ENCODE results near the gene SLC39A7.
A peak's percentile ranks its signal among the peaks of the same experiment; 100 is the strongest.

SLC39A7 gene

GRCh38 chr6:33172688-33173534 lies 27.8 kb upstream of the SLC39A7 start:
- peak; percentile 69 for ATAC-seq
- no peak for TF ChIP-seq ZNF565 (CRISPR knock-in tag; conservative IDR thresholded peaks at IDR 0.05; ENCODE audit: low read depth)
- no peak for TF ChIP-seq GLIS3 (CRISPR knock-in tag; IDR thresholded peaks at IDR 0.05)
- TF ChIP-seq ISL1 (CRISPR knock-in tag; IDR thresholded peaks at IDR 0.05): no peak
- no peak for TF ChIP-seq ZC3H10 (CRISPR knock-in tag; IDR thresholded peaks at IDR 0.05)
- TF ChIP-seq ESRRG (CRISPR knock-in tag; IDR thresholded peaks at IDR 0.05): no peak
- no peak for TF ChIP-seq TSHZ2 (CRISPR knock-in tag; IDR thresholded peaks at IDR 0.05)
- TF ChIP-seq ZFP3 (CRISPR knock-in tag; IDR thresholded peaks at IDR 0.05): no peak

- no peak for TF ChIP-seq BACH2 (CRISPR knock-in tag; IDR thresholded peaks at IDR 0.05; ENCODE audit: borderline replicate concordance)
- TF ChIP-seq RARB (CRISPR knock-in tag; IDR thresholded peaks at IDR 0.05): no peak
- no peak for TF ChIP-seq ZC3H10 (CRISPR knock-in tag; IDR thresholded peaks at IDR 0.05)
- no peak for TF ChIP-seq CREB5 (CRISPR knock-in tag; IDR thresholded peaks at IDR 0.05; ENCODE audit: low read depth)
- no peak for TF ChIP-seq ZNF8 (CRISPR knock-in tag; IDR thresholded peaks at IDR 0.05)
- TF ChIP-seq OSR1 (CRISPR knock-in tag; IDR thresholded peaks at IDR 0.05): no peak
- no peak for TF ChIP-seq SNAI2 (CRISPR knock-in tag; IDR thresholded peaks at IDR 0.05)
- no peak for TF ChIP-seq ISL1 (CRISPR knock-in tag; IDR thresholded peaks at IDR 0.05)
- no peak for TF ChIP-seq PPARA (CRISPR knock-in tag; IDR thresholded peaks at IDR 0.05; ENCODE audit: borderline replicate concordance)
- TF ChIP-seq ESRRG (CRISPR knock-in tag; IDR thresholded peaks at IDR 0.05): no peak
- no peak for TF ChIP-seq ZFP30 (CRISPR knock-in tag; IDR thresholded peaks at IDR 0.05)
- no peak for TF ChIP-seq CSRNP3 (CRISPR knock-in tag; IDR thresholded peaks at IDR 0.05)
- TF ChIP-seq ARNTL (CRISPR knock-in tag; IDR thresholded peaks at IDR 0.05; ENCODE audit: borderline replicate concordance, low read depth): no peak
- no peak for TF ChIP-seq CSDC2 (CRISPR knock-in tag; IDR thresholded peaks at IDR 0.05)
- no peak for TF ChIP-seq TCF4 (CRISPR knock-in tag; IDR thresholded peaks at IDR 0.05; ENCODE audit: borderline replicate concordance)
- TF ChIP-seq PATZ1 (CRISPR knock-in tag; IDR thresholded peaks at IDR 0.05; ENCODE audit: borderline replicate concordance): no peak
- TF ChIP-seq ZNF70 (CRISPR knock-in tag; IDR thresholded peaks at IDR 0.05): no peak
- no peak for TF ChIP-seq TSHZ2 (CRISPR knock-in tag; IDR thresholded peaks at IDR 0.05)
- no peak for TF ChIP-seq GLIS3 (CRISPR knock-in tag; IDR thresholded peaks at IDR 0.05)
These were observed 27.0 kb upstream of the SLC39A7 start for GRCh38 chr6:33173535-33174180.

More at GRCh38 chr6:33173535-33174180, 27.0 kb upstream of the SLC39A7 start:
- ATAC-seq: no peak
